ENCODE results near the gene CMTM8.
A peak's percentile ranks its signal among the peaks of the same experiment; 100 is the strongest.

Gene CMTM8

GRCh38 chr3:32285891-32286290 lies 47.4 kb downstream of the CMTM8 start:
- no peaks in the 10 kb centered on the region for H3K27me3 ChIP-seq
- H3K27ac ChIP-seq, result peak overlapping the region in 8 of 11 experiments; percentile 23 to 87 (median 78); a peak in 15 of 22 replicates
- H3K4me2 ChIP-seq, result peak overlapping the region; percentile 67 to 86 (median 82)
- no peaks in the 10 kb centered on the region for H3K9me3 ChIP-seq (replicated peaks in 1 of 11)
- no peaks in the 10 kb centered on the region for H3K36me3 ChIP-seq
- H3K4me1 ChIP-seq, result peaks cover 67 to 88% (median 78%) of the 10 kb centered on the region in 10 experiments
- H4K20me1 ChIP-seq, result no peaks in the 10 kb centered on the region
- peak overlapping the region in 6 of 11 experiments; percentile 11 to 57 (median 40); a peak in 10 of 22 replicates for H3K9ac ChIP-seq
- no peak for TF ChIP-seq Cebpa-rat (IDR thresholded peaks at IDR 0.05)
- 0 out of 20 replicates have a peak overlapping the region, but pooled peaks of 1 of the 10 experiments have one; percentile 14 for H3K4me3 ChIP-seq

GRCh38 chr3:32288819-32289218 lies 50.3 kb downstream of the CMTM8 start:
- H3K4me1 ChIP-seq, result peaks cover 46 to 69% (median 59%) of the 10 kb centered on the region in 10 experiments
- no peaks in the 10 kb centered on the region for H4K20me1 ChIP-seq
- H3K27me3 ChIP-seq, result no peaks in the 10 kb centered on the region
- no peak overlapping the region for H3K4me3 ChIP-seq
- H3K4me2 ChIP-seq, result peak overlapping the region; percentile 18 to 65 (median 41)
- H3K36me3 ChIP-seq, result no peaks in the 10 kb centered on the region
- H3K9me3 ChIP-seq (replicated peaks in 1 of 11), result no peaks in the 10 kb centered on the region
- H3K27ac ChIP-seq, result peak overlapping the region in 10 of 11 experiments; percentile 9 to 69 (median 54); a peak in 18 of 22 replicates
- no peak overlapping the region for H3K9ac ChIP-seq
- no peak for TF ChIP-seq Cebpa-rat (IDR thresholded peaks at IDR 0.05)

- no peak overlapping the region for H3K27ac ChIP-seq
- no peaks in the 10 kb centered on the region for H3K27me3 ChIP-seq
- no peak overlapping the region for H3K4me2 ChIP-seq
- H3K4me3 ChIP-seq, result no peak overlapping the region
- H3K9me3 ChIP-seq (replicated peaks in 1 of 11), result no peaks in the 10 kb centered on the region
- H3K9ac ChIP-seq, result no peak overlapping the region
- TF ChIP-seq Cebpa-rat (IDR thresholded peaks at IDR 0.05), result no peak
- peaks cover 28 to 52% (median 41%) of the 10 kb centered on the region in 10 experiments for H3K4me1 ChIP-seq
- no peaks in the 10 kb centered on the region for H3K36me3 ChIP-seq
- no peaks in the 10 kb centered on the region for H4K20me1 ChIP-seq
These were observed 52.1 kb downstream of the CMTM8 start for GRCh38 chr3:32290619-32291018.

- TF ChIP-seq Cebpa-rat (IDR thresholded peaks at IDR 0.05), result peak in 7 of 11 experiments; percentile 34 to 86 (median 63); a peak in 11 of 22 replicates
- no peaks in the 10 kb centered on the region for H3K36me3 ChIP-seq
- H3K27ac ChIP-seq, result no peak overlapping the region
- no peaks in the 10 kb centered on the region for H4K20me1 ChIP-seq
- no peak overlapping the region for H3K4me3 ChIP-seq
- no peaks in the 10 kb centered on the region for H3K9me3 ChIP-seq (replicated peaks in 1 of 11)
- H3K4me2 ChIP-seq, result peak overlapping the region in 4 of 11 experiments; percentile 2 to 29 (median 18); a peak in 6 of 22 replicates
- H3K9ac ChIP-seq, result no peak overlapping the region
- no peaks in the 10 kb centered on the region for H3K27me3 ChIP-seq
- H3K4me1 ChIP-seq, result peaks cover 16 to 52% (median 38%) of the 10 kb centered on the region in 10 experiments
These were observed 53.8 kb downstream of the CMTM8 start for GRCh38 chr3:32292085-32292796.

- Histone ChIP-seq H3K27ac (no peak overlapping the region), H3K27me3 (no peaks in the 10 kb centered on the region), H3K36me3 (no peaks in the 10 kb centered on the region), H4K20me1 (no peaks in the 10 kb centered on the region), H3K4me1 (peaks cover 10 to 47% (median 33%) of the 10 kb centered on the region in 10 experiments), H3K4me2 (no peak overlapping the region), H3K9me3 (replicated peaks in 1 of 11) (no peaks in the 10 kb centered on the region), H3K4me3 (no peak overlapping the region), H3K9ac (no peak overlapping the region)
- no peak for TF ChIP-seq Cebpa-rat (IDR thresholded peaks at IDR 0.05)
These were observed 55.4 kb downstream of the CMTM8 start for GRCh38 chr3:32293903-32294302.

GRCh38 chr3:32296251-32297204 lies 58.0 kb downstream of the CMTM8 start:
- H3K9me3 ChIP-seq (replicated peaks in 1 of 11), result no peaks in the 10 kb centered on the region
- no peak for TF ChIP-seq Cebpa-rat (IDR thresholded peaks at IDR 0.05)
- H4K20me1 ChIP-seq, result no peaks in the 10 kb centered on the region
- H3K4me1 ChIP-seq, result peaks cover 4 to 40% (median 26%) of the 10 kb centered on the region in 10 experiments; a peak in 19 of 20 replicates
- H3K9ac ChIP-seq, result peak overlapping the region in 3 of 11 experiments; percentile 44 to 52 (median 51); a peak in 4 of 22 replicates
- H3K36me3 ChIP-seq, result no peaks in the 10 kb centered on the region
- H3K27ac ChIP-seq, result peak overlapping the region in 6 of 11 experiments; percentile 4 to 75 (median 61); a peak in 11 of 22 replicates
- H3K4me2 ChIP-seq, result peak overlapping the region; percentile 1 to 71 (median 51); a peak in 19 of 22 replicates
- H3K4me3 ChIP-seq, result no peak overlapping the region
- H3K27me3 ChIP-seq, result no peaks in the 10 kb centered on the region

- Histone ChIP-seq H3K9me3 (replicated peaks in 1 of 11) (no peaks in the 10 kb centered on the region), H3K27me3 (no peaks in the 10 kb centered on the region), H3K9ac (peak overlapping the region in 3 of 11 experiments; percentile 44 to 52 (median 51); a peak in 4 of 22 replicates), H3K4me1 (peaks cover 4 to 39% (median 28%) of the 10 kb centered on the region in 10 experiments; a peak in 19 of 20 replicates), H3K4me3 (no peak overlapping the region), H3K36me3 (no peaks in the 10 kb centered on the region), H4K20me1 (no peaks in the 10 kb centered on the region), H3K27ac (peak overlapping the region in 6 of 11 experiments; percentile 29 to 75 (median 61); a peak in 10 of 22 replicates), H3K4me2 (peak overlapping the region in 10 of 11 experiments; percentile 12 to 71 (median 52); a peak in 17 of 22 replicates)
- peak in 3 of 11 experiments; percentile 45 to 82 (median 65); a peak in 4 of 22 replicates for TF ChIP-seq Cebpa-rat (IDR thresholded peaks at IDR 0.05)
These were observed 58.9 kb downstream of the CMTM8 start for GRCh38 chr3:32297366-32297765.

GRCh38 chr3:32301426-32301825 lies 62.9 kb downstream of the CMTM8 start:
- H3K9me3 ChIP-seq (replicated peaks in 1 of 11), result no peaks in the 10 kb centered on the region
- peaks cover 36 to 64% (median 60%) of the 10 kb centered on the region in 10 experiments for H3K4me1 ChIP-seq
- H3K27ac ChIP-seq, result no peak overlapping the region
- H3K4me3 ChIP-seq, result no peak overlapping the region
- no peaks in the 10 kb centered on the region for H3K27me3 ChIP-seq
- H3K9ac ChIP-seq, result no peak overlapping the region
- H4K20me1 ChIP-seq, result no peaks in the 10 kb centered on the region
- H3K4me2 ChIP-seq, result no peak overlapping the region
- no peak for TF ChIP-seq Cebpa-rat (IDR thresholded peaks at IDR 0.05)
- H3K36me3 ChIP-seq, result no peaks in the 10 kb centered on the region
